Vagina (tissue), 2 donors: Measurements from ENCODE around the gene SYNGR2.

Experiments
- CTCF ChIP-seq, 3 experiments: fragments of 450-650 bp in 2 of 3; fragments of 200-600 bp in 1 of 3; sonication (generic) in 1 of 3; IDR thresholded peaks; one replicate each; pipeline ENCODE4 v1.5.1; 2017 to 2019; ENCODE audit warnings: antibody characterized with exemption in 3 of 3, mild to moderate bottlenecking in 2 of 3, moderate library complexity in 2 of 3
- POLR2A ChIP-seq, 2 donors: fragments of 450-650 bp; IDR thresholded peaks; one replicate each; pipeline ENCODE4 v1.6.1; 2017; ENCODE audit warnings: antibody characterized with exemption in 2 of 2, mild to moderate bottlenecking in 2 of 2, moderate library complexity in 2 of 2

GRCh38 chr17:78124081-78124835 is 44.1 kb upstream of the SYNGR2 start:
- TF ChIP-seq CTCF (IDR thresholded peaks at IDR 0.05) (no peak), POLR2A (IDR thresholded peaks at IDR 0.05) (no peak)
